HL-60 (cell line): Measurements from ENCODE around the gene HEATR1.

Source experiments
- POLR2AphosphoS5 ChIP-seq: IDR thresholded peaks from 2 replicates; pipeline ENCODE4 v1.6.1; 2012; ENCODE audit warnings: low read depth
- SPI1 ChIP-seq: IDR thresholded peaks from 2 replicates; pipeline ENCODE4 v1.6.1; 2012; ENCODE audit warnings: low read depth, mild to moderate bottlenecking, borderline replicate concordance
- TF ChIP-seq, protein P1 (sequence below): IDR thresholded peaks from one replicate; pipeline ENCODE4 v1.5.1; 2011; ENCODE audit warnings: low read length, control low read depth, inconsistent platforms; ENCODE audit not compliant: insufficient read depth

DNA sequence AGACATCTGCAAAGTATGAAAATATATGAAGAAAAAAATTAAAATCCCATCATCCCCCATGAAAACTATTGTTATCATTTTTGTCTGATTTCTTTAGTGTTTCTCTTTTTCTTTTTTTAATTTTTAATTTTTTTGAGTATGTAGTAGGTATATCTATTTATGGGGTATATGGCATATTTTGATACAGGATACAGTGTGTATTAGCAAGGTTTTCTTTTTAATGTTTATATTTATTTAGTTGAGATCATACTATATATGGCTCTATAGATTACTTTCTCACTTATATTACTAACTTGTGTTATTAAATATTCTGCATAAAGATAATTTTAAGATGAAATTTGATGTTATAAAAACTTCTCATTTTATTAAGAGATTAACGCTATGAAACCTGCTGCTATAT is 69.1 kb downstream of the HEATR1 start:
- TF ChIP-seq, protein P1, sequence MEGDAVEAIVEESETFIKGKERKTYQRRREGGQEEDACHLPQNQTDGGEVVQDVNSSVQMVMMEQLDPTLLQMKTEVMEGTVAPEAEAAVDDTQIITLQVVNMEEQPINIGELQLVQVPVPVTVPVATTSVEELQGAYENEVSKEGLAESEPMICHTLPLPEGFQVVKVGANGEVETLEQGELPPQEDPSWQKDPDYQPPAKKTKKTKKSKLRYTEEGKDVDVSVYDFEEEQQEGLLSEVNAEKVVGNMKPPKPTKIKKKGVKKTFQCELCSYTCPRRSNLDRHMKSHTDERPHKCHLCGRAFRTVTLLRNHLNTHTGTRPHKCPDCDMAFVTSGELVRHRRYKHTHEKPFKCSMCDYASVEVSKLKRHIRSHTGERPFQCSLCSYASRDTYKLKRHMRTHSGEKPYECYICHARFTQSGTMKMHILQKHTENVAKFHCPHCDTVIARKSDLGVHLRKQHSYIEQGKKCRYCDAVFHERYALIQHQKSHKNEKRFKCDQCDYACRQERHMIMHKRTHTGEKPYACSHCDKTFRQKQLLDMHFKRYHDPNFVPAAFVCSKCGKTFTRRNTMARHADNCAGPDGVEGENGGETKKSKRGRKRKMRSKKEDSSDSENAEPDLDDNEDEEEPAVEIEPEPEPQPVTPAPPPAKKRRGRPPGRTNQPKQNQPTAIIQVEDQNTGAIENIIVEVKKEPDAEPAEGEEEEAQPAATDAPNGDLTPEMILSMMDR, result no peak
- TF ChIP-seq POLR2AphosphoS5, result no peak
- TF ChIP-seq SPI1, result no peak
